HT1080 (cell line): ENCODE measurements around the gene ADGRG3. TPM values are rescaled to one million over a fixed set of nuclear protein-coding genes. Genes with fewer than 3 reads are reported as not detected.

Experiments
- DNase-seq: peaks from one replicate; pipeline ENCODE4 v3.0.0-alpha.2; 2015; ENCODE audit warnings: low read depth
- total RNA-seq: library from RNA; depleted of rRNA; stranded (reverse); fragments of >200 nt; shearing (Covaris generic); gene quantifications from 2 replicates; pipeline ENCODE4 v1.2.3, GENCODE V29; 2014

Gene ADGRG3
- total RNA-seq, 1 experiment from 2014 or later = not detected

GRCh38 chr16:57645691-57646387 lies 22.3 kb upstream of the ADGRG3 start:
- peak; percentile 57 for DNase-seq

GRCh38 chr16:57646388-57647039 lies 21.6 kb upstream of the ADGRG3 start:
- DNase-seq = no peak

DNA sequence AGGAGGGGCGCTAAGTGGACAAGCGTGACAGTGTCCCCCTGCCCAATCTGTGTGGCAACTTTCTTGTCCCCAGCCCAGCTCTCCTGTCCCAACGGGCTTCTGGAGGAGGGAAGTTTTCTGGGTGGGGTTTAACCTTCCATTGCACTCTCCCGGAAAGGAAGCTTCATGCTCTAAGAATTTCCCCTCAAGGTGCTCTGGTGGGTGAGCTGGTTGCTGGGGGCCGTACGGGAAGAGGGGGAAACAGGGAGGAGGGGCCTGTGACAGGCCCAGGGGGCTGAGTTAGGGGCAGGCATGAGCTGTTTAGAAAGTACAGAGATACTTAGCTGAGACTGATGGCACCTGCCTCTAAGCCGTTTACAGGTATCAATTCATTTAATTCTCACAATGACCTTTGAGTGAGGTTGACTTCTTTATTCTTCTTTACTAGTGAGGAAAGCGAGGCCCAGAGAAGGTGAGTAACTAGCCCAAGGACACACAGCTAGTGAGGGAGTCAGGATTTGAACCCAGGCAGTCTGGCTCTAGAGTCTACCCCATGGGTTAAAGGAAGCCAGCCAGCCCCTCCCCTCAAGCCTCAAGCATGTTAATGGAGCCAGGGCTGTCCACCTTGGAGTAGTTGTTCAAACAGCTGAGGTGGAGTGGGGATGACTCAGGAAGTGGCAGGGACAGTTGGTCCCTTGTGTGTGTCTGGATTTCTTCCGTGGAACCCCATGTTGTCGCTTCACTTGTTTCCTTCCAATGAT lies 20.8 kb upstream of the ADGRG3 start:
- peak; percentile 46 for DNase-seq

GRCh38 chr16:57648125-57648524 lies 20.0 kb upstream of the ADGRG3 start:
- DNase-seq = no peak

DNA sequence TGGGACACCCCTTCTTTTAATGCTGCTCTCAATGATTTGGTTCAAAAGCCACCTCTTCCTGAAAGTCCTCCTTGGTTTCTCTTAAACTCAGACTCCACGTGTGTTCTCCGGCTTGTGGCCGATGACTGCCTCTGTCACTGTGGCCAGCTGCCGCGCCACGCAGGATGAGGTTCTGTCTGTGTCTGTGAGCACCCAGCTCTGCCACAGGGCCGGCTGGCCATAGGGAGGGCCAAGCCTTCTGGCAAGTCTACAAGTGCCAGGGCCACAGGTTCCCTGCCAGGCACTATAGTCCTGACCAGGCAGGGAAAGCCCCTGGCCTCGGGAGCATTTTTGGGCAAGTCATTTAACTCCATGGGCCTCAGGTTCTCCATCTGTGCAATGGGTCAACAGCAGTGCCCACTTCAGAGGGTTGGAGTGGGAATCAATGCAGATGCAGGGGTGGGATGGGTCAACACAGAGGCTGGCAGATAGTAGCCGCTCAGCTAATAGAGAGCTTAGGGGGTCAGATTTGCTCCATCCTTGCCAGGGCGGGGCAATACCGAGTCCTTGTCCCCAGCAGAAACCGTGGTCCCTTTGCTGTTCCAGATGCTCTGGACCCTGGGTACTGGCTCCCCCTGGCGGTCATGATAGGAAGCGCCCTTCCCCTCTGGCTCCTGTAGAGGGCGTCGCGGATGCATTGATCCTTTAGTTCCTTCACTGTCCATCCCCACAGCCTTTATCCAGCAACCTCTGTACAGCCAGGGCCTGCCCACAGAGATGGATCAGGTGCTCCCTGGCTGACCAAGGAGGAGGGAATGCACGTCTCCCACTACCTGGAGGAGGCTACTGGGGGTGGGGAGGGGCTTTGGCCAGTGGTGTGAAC lies 19.3 kb upstream of the ADGRG3 start:
- DNase-seq = peak; percentile 85

DNA sequence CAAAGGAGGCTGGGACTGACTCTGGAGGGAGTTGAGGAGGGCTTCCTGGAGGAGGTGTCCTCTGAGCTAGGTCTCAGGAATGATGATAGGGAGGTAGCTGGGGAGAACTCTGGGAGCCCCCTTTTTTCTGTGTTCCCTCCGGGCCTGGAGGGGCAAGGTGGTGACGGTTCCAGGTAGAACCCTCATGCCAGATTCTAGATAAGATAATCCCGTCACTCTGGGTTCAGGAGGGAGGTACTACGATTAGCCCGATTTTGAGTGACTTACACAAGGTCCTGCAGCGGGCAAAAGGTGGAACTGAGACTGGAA lies 18.7 kb upstream of the ADGRG3 start:
- no peak for DNase-seq

GRCh38 chr16:57649846-57650245 lies 18.3 kb upstream of the ADGRG3 start:
- no peak for DNase-seq

- DNase-seq = no peak
Measured at GRCh38 chr16:57651344-57652333, 16.5 kb upstream of the ADGRG3 start.

- DNase-seq = no peak
Measured at GRCh38 chr16:57652695-57653471, 15.2 kb upstream of the ADGRG3 start.

DNA sequence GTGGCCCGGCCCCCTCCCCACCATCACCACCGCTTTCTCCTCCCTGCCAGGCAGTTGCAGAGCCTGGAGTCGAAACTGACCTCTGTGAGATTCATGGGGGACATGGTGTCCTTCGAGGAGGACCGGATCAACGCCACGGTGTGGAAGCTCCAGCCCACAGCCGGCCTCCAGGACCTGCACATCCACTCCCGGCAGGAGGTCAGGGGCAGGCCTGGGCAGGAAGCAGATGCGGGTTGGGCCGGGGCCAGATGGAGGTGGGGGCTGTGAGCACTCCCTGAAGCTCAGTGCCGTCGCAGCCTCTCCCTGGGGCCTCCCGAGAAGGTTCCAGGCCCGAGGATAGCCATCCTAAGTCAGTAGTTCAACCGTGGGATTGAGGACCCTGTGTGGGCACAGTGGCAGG lies 14.2 kb upstream of the ADGRG3 start:
- DNase-seq = no peak

GRCh38 chr16:57656342-57656955 lies 11.7 kb upstream of the ADGRG3 start:
- DNase-seq = no peak

DNA sequence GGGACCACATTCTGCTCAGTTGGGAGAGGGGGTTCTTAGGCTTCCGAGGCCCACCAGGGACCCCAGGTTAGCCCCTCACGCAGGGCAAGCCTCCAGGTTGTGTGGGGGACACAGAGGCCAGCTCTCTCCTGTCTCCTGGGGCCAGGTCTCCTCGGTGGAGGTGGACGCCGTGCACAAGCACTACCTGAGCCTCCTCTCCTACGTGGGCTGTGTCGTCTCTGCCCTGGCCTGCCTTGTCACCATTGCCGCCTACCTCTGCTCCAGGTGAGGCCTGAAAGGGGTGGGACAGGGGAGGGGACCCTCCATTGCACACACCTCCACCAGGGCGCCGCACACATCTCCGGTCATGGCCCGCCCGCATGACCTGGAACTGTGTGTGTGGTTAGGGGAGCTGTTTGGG lies 10.9 kb upstream of the ADGRG3 start:
- DNase-seq = no peak

GRCh38 chr16:57658130-57658877 lies 9.8 kb upstream of the ADGRG3 start:
- no peak for DNase-seq

GRCh38 chr16:57658878-57659674 lies 9.0 kb upstream of the ADGRG3 start:
- no peak for DNase-seq

- no peak for DNase-seq
Measured at GRCh38 chr16:57660715-57661463, 7.2 kb upstream of the ADGRG3 start.

GRCh38 chr16:57661510-57661909 lies 6.6 kb upstream of the ADGRG3 start:
- no peak for DNase-seq
